Neuronal stem cell (in vitro differentiated cells): ENCODE data around the gene RASL10A.

Experiments used
- DNase-seq: peaks from one replicate; pipeline ENCODE4 v3.0.0-alpha.2; 2013; ENCODE audit warnings: low spot score
- H2AFZ ChIP-seq: one replicate; pipeline ENCODE4 v1.6.1; 2013; ENCODE audit warnings: mild to moderate bottlenecking, low read length, inconsistent platforms
- H2AK5ac ChIP-seq: 2 replicates; pipeline ENCODE4 v1.6.1; 2013; ENCODE audit warnings: low read depth, mild to moderate bottlenecking, inconsistent platforms, low read length, moderate library complexity, mixed read lengths
- H2BK120ac ChIP-seq: 2 replicates; pipeline ENCODE4 v1.6.1; 2013; ENCODE audit warnings: low read depth, mild to moderate bottlenecking, inconsistent platforms, low read length, moderate library complexity, mixed read lengths
- H2BK12ac ChIP-seq: one replicate; pipeline ENCODE4 v1.6.1; 2013; ENCODE audit warnings: low read length, inconsistent platforms
- H2BK15ac ChIP-seq: 2 replicates; pipeline ENCODE4 v1.6.1; 2013; ENCODE audit warnings: mild to moderate bottlenecking, low read length, inconsistent platforms, mixed read lengths
- H2BK5ac ChIP-seq: one replicate; pipeline ENCODE4 v1.6.1; 2013; ENCODE audit warnings: inconsistent platforms, mild to moderate bottlenecking, low read length, moderate library complexity
- H3K14ac ChIP-seq: one replicate; pipeline ENCODE4 v1.6.1; 2013; ENCODE audit warnings: low read length, inconsistent platforms
- H3K18ac ChIP-seq: 2 replicates; pipeline ENCODE4 v1.6.1; 2013; ENCODE audit warnings: low read length, inconsistent platforms
- H3K23ac ChIP-seq: 2 replicates; pipeline ENCODE4 v1.6.1; 2013; ENCODE audit warnings: low read depth, mild to moderate bottlenecking, mixed read lengths, low read length, inconsistent platforms; ENCODE audit not compliant: poor library complexity
- H3K27ac ChIP-seq: replicated peaks from 3 replicates; pipeline ENCODE4 v1.5.1; 2013; ENCODE audit warnings: low read length, inconsistent platforms
- H3K27me3 ChIP-seq, 3 experiments: 2 replicates each; pipeline ENCODE4 v1.6.1; 2013; ENCODE audit warnings: low read length in 3 of 3, mild to moderate bottlenecking in 2 of 3, inconsistent platforms in 1 of 3, low read depth in 1 of 3, mixed read lengths in 1 of 3, moderate library complexity in 1 of 3; ENCODE audit not compliant: control insufficient read depth in 3 of 3, insufficient read depth in 3 of 3
- H3K36me3 ChIP-seq, 2 donors: replicated peaks in 1 of 2; 2 replicates each; pipeline ENCODE4 v1.6.1; 2013; ENCODE audit warnings: low read length in 2 of 2; ENCODE audit not compliant: control insufficient read depth in 2 of 2, insufficient read depth in 2 of 2
- H3K4ac ChIP-seq: 2 replicates; pipeline ENCODE4 v1.6.1; 2013; ENCODE audit warnings: inconsistent platforms, mild to moderate bottlenecking, low read length, moderate library complexity
- H3K4me1 ChIP-seq, 2 donors: 1 replicate in 1 of 2; 2 replicates in 1 of 2; pipeline ENCODE4 v1.6.1; 2013; ENCODE audit warnings: low read length in 2 of 2, low read depth in 1 of 2; ENCODE audit not compliant: control insufficient read depth in 2 of 2, insufficient read depth in 1 of 2
- H3K4me2 ChIP-seq: one replicate; pipeline ENCODE4 v1.6.1; 2013; ENCODE audit warnings: mild to moderate bottlenecking, low read length, inconsistent platforms; ENCODE audit not compliant: insufficient read depth, poor library complexity, severe bottlenecking
- H3K4me3 ChIP-seq, 2 donors: 2 replicates each; pipeline ENCODE4 v1.5.1; 2013; ENCODE audit warnings: low read length in 2 of 2, mild to moderate bottlenecking in 2 of 2, inconsistent platforms in 1 of 2, moderate library complexity in 1 of 2
- H3K79me1 ChIP-seq: one replicate; pipeline ENCODE4 v1.6.1; 2013; ENCODE audit warnings: low read depth, mild to moderate bottlenecking, inconsistent platforms, low read length, moderate library complexity
- H3K9ac ChIP-seq: one replicate; pipeline ENCODE4 v1.6.1; 2013; ENCODE audit warnings: mild to moderate bottlenecking, low read depth, low read length, inconsistent platforms; ENCODE audit not compliant: poor library complexity
- H3K9me3 ChIP-seq, 2 donors: replicated peaks in 1 of 2; 2 replicates each; pipeline versions ENCODE3 to v1.6.1; 2013; ENCODE audit warnings: low read length in 2 of 2, mild to moderate bottlenecking in 2 of 2, inconsistent platforms in 1 of 2, low read depth in 1 of 2, mixed read lengths in 1 of 2, moderate library complexity in 1 of 2; ENCODE audit not compliant: control insufficient read depth in 2 of 2, insufficient read depth in 1 of 2
- H4K8ac ChIP-seq: one replicate; pipeline ENCODE4 v1.6.1; 2013; ENCODE audit warnings: low read depth, mild to moderate bottlenecking, inconsistent platforms, low read length, moderate library complexity
- H4K91ac ChIP-seq: one replicate; pipeline ENCODE4 v1.6.1; 2013; ENCODE audit warnings: low read length, low read depth, mild to moderate bottlenecking, inconsistent platforms; ENCODE audit not compliant: poor library complexity
- WGBS, 2 donors: extraction: QIAGEN DNeasy Blood & Tissue Kit; methylation state at CpG; one replicate each; pipeline ENCODE4 v1.1.7; 2013; ENCODE audit warnings: missing lambda C conversion rate in 2 of 2, mixed read lengths in 1 of 2; ENCODE audit not compliant: insufficient read length in 2 of 2, insufficient replicate concordance in 1 of 2; ENCODE audit errors: extremely low coverage in 2 of 2; 5-methylcytosine and 5-hydroxymethylcytosine counted together

Gene RASL10A

DNA sequence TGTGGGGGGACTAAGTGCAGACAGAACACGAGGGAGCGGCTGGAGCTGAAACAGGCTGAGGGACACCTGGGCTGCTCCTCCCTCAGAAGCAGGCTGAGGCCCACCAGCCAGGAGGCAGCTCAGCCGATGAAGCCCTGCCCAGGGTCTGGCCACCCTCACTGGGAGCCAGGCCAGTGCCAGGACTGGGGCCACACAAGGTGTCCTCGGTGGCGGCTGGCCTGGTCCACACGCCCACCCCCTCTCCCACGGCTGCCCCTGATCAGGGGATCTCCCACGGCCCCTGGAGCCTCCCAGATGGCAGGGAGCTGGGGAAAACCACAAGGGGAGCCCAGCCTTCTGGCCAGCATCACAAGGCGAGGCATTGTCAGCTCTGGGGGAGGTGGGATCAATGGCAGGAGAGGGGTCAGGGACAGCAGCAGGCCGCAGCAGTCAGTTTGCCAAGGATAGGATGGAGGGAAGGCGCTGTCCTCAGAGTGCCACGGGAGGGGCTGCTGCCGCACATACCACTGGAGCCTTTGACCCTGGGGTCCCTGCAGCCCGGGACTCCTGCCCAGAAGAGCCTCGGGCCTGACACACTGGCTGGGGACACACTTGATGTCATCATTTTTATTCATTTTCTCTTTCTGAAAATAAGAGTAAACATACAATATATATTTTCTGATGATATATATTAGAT, 11.7 kb upstream of the RASL10A start:
- H3K4me1 ChIP-seq: peaks cover 4 to 7% of the 10 kb centered on the region in 2 donors
- no peak overlapping the region for H4K91ac ChIP-seq
- H3K4me2 ChIP-seq: no peak overlapping the region
- H3K27ac ChIP-seq: no peak overlapping the region
- no peak overlapping the region for H2BK12ac ChIP-seq
- H3K18ac ChIP-seq: peak overlapping the region; percentile 28
- H2AFZ ChIP-seq: no peak overlapping the region
- H3K4ac ChIP-seq: no peak overlapping the region
- H3K79me1 ChIP-seq: no peaks in the 10 kb centered on the region
- H2AK5ac ChIP-seq: no peak overlapping the region
- H3K23ac ChIP-seq: peak overlapping the region; percentile 80
- DNase-seq: no peak
- no peak overlapping the region for H2BK120ac ChIP-seq
- no peak overlapping the region for H2BK15ac ChIP-seq
- H4K8ac ChIP-seq: no peak overlapping the region
- H3K14ac ChIP-seq: no peak overlapping the region
- H3K9ac ChIP-seq: no peak overlapping the region
- H3K27me3 ChIP-seq: no peaks in the 10 kb centered on the region
- no peaks in the 10 kb centered on the region for H3K9me3 ChIP-seq
- no peak overlapping the region for H3K4me3 ChIP-seq
- H2BK5ac ChIP-seq: no peak overlapping the region
- H3K36me3 ChIP-seq: peaks cover 11 to 52% of the 10 kb centered on the region in 2 donors
- no CpG with 5 or more reads among the region's 15 CpGs for WGBS, 2 donors

DNA sequence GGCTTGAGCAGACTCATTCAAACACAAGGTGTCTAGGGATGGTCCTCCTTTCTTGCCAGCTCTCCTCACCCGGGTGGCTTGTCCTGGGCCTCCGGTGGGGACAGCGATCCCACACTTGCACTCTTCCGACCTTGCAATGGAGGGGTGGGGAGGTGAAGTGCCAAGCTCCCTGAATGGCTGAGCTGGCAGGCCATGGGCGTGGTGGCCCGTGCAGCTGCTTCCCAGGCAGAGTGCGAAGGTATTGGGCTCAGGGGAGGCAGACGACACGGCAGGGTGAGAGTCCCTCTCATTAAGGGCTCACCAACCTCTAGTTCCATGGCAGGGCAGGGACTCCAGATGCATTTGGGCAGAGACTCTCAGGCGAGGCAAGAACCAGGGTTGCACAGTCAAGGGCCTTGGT, 11.0 kb upstream of the RASL10A start:
- H3K9me3 ChIP-seq: no peaks in the 10 kb centered on the region
- no peak overlapping the region for H2BK15ac ChIP-seq
- H3K4me1 ChIP-seq: peaks cover 4 to 7% of the 10 kb centered on the region in 2 donors
- WGBS, 2 donors: no CpG with 5 or more reads among the region's 10 CpGs
- no peak overlapping the region for H4K8ac ChIP-seq
- no peak overlapping the region for H3K4ac ChIP-seq
- no peak overlapping the region for H3K9ac ChIP-seq
- no peaks in the 10 kb centered on the region for H3K79me1 ChIP-seq
- H2AFZ ChIP-seq: no peak overlapping the region
- no peak overlapping the region for H2BK5ac ChIP-seq
- H3K36me3 ChIP-seq: peaks cover 11 to 50% of the 10 kb centered on the region in 2 donors
- no peaks in the 10 kb centered on the region for H3K27me3 ChIP-seq
- H4K91ac ChIP-seq: no peak overlapping the region
- no peak overlapping the region for H2BK120ac ChIP-seq
- no peak overlapping the region for H2BK12ac ChIP-seq
- no peak for DNase-seq
- no peak overlapping the region for H2AK5ac ChIP-seq
- H3K4me2 ChIP-seq: no peak overlapping the region
- H3K14ac ChIP-seq: no peak overlapping the region
- H3K4me3 ChIP-seq: no peak overlapping the region
- no peak overlapping the region for H3K27ac ChIP-seq
- no peak overlapping the region for H3K18ac ChIP-seq
- peak overlapping the region; percentile 37 for H3K23ac ChIP-seq

DNA sequence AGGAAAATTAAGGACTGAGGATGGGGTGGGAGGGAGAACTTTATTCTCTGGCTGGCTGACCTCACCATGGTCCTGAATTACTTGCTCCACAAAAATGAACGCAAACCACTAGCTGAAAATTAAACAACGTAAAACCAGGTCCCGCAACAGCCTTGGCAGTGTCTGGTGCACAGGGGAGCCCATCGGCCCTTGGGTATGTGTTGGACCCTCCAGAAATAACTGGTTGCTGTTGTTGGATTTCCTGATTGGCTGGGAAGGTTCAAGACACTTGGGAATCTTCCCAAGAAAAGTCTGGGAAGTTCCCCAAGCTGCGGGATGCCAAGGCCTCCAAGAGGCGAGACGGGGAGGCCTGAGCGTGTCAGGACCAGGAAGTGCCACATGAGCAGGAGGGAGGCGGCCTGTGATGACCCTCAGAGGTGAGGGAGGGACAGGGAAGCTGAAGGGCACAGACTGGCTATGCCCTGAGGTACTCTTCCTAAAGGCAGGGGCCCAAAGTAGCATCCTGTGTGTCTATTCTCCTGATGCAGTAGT, 10.4 kb upstream of the RASL10A start:
- Histone ChIP-seq H2BK12ac (no peak overlapping the region), H2AK5ac (no peak overlapping the region), H4K91ac (no peak overlapping the region), H3K4ac (peak overlapping the region; percentile 56), H2BK120ac (no peak overlapping the region), H4K8ac (no peak overlapping the region), H3K18ac (no peak overlapping the region), H3K4me1 (peaks cover 2 to 3% of the 10 kb centered on the region in 2 donors), H3K36me3 (peaks cover 9 to 44% of the 10 kb centered on the region in 2 donors), H3K27ac (no peak overlapping the region), H3K27me3 (no peaks in the 10 kb centered on the region), H2BK15ac (no peak overlapping the region), H3K9ac (no peak overlapping the region), H3K4me2 (no peak overlapping the region), H2BK5ac (no peak overlapping the region), H3K79me1 (no peaks in the 10 kb centered on the region), H3K14ac (no peak overlapping the region), H3K23ac (no peak overlapping the region), H2AFZ (no peak overlapping the region), H3K4me3 (no peak overlapping the region), H3K9me3 (no peaks in the 10 kb centered on the region)
- DNase-seq: no peak
- no CpG with 5 or more reads among the region's 9 CpGs for WGBS, 2 donors

DNA sequence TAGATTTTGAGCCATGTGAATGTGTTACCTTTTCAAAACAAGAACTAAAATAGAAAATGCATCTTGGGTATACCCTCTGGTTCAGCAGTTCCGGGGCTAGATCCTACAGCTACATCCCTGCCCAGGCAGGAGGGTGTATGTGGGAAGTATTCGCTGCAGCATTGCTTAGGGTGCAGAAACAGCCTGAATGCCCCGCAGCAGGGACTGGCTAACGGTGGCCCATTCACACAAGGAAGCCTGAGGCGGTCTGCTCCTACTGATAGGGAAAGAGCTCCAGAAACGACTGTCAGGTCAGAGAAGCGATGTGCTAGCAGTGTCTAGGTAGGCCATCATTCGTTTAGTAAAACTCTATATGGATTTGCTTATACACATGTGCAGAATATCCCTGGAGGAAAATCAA, 9.9 kb upstream of the RASL10A start:
- Histone ChIP-seq H2BK120ac (no peak overlapping the region), H2BK5ac (no peak overlapping the region), H4K8ac (no peak overlapping the region), H2BK12ac (no peak overlapping the region), H3K23ac (no peak overlapping the region), H3K4me2 (no peak overlapping the region), H3K27me3 (no peaks in the 10 kb centered on the region), H2BK15ac (no peak overlapping the region), H3K18ac (no peak overlapping the region), H3K79me1 (no peaks in the 10 kb centered on the region), H3K4me3 (no peak overlapping the region), H4K91ac (no peak overlapping the region), H3K14ac (no peak overlapping the region), H3K36me3 (peaks cover 9 to 39% of the 10 kb centered on the region in 2 donors), H3K9ac (no peak overlapping the region), H3K4ac (no peak overlapping the region), H2AK5ac (no peak overlapping the region), H3K9me3 (no peaks in the 10 kb centered on the region), H3K27ac (no peak overlapping the region), H3K4me1 (no peaks in the 10 kb centered on the region), H2AFZ (no peak overlapping the region)
- DNase-seq: no peak
- WGBS, 2 donors: no CpG with 5 or more reads among the region's 8 CpGs
